ENCODE measurements around the gene TMEM119. TPM values are rescaled to one million over a fixed set of nuclear protein-coding genes. Genes with fewer than 3 reads are reported as not detected.

The TMEM119 gene
- total and polyA plus RNA-seq, 9 of the 15 experiments (the other 6 are each of a cell fraction or from before 2014, with no cell fraction given), result 0.18 TPM; not detected in 8

DNA sequence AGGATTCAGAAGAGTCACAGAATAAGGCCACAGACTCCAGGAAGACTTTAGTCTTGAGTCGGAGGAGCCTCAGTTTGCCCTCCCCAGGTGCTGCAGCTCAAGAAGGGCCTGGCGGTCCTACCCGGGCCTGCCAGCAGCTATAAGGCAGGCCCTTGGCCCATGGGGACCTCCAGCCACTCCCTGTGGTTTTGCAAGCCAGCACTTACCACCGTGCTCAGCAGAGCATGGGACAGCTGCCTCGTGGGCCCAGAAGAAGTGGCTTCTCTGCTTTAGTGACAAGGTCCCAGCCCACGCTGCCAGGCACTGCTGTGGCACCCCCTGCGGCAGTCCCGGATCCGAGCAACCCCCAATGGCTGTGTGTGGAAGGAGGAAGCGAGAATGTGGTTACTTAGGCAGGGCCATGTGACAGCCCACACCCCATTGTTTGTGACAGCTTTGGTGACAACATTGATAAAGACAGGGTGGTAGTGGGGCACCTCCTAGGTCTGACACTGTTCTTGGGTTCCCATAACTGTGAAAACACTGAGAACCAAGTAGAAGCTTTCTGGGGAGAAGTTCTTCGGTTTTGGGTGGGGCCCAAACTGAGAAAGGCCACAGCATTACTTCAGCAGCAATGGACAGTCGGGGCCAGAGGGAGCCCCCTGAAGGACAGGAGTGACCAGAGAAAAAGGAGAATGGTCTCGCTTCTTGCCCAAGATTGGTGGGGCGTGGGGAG is 35.8 kb upstream of the TMEM119 start, which contains the start of gene SELPLG (continued):
- TF ChIP-seq, protein P1, sequence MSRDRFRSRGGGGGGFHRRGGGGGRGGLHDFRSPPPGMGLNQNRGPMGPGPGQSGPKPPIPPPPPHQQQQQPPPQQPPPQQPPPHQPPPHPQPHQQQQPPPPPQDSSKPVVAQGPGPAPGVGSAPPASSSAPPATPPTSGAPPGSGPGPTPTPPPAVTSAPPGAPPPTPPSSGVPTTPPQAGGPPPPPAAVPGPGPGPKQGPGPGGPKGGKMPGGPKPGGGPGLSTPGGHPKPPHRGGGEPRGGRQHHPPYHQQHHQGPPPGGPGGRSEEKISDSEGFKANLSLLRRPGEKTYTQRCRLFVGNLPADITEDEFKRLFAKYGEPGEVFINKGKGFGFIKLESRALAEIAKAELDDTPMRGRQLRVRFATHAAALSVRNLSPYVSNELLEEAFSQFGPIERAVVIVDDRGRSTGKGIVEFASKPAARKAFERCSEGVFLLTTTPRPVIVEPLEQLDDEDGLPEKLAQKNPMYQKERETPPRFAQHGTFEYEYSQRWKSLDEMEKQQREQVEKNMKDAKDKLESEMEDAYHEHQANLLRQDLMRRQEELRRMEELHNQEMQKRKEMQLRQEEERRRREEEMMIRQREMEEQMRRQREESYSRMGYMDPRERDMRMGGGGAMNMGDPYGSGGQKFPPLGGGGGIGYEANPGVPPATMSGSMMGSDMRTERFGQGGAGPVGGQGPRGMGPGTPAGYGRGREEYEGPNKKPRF (IDR thresholded peaks at IDR 0.05; ENCODE audit: low read depth, low read length), result no peak
- TF ChIP-seq BMI1 (IDR thresholded peaks at IDR 0.05; ENCODE audit: low read length) (no peak), BRD4 (IDR thresholded peaks at IDR 0.05) (no peak), PTTG1 (tag; IDR thresholded peaks at IDR 0.05; ENCODE audit: low read depth) (no peak), FOXJ2 (tag; IDR thresholded peaks at IDR 0.05) (no peak), ZSCAN32 (CRISPR knock-in tag; IDR thresholded peaks at IDR 0.05) (no peak), ZNF551 (CRISPR knock-in tag; IDR thresholded peaks at IDR 0.05) (no peak)
- TF ChIP-seq, protein P2, sequence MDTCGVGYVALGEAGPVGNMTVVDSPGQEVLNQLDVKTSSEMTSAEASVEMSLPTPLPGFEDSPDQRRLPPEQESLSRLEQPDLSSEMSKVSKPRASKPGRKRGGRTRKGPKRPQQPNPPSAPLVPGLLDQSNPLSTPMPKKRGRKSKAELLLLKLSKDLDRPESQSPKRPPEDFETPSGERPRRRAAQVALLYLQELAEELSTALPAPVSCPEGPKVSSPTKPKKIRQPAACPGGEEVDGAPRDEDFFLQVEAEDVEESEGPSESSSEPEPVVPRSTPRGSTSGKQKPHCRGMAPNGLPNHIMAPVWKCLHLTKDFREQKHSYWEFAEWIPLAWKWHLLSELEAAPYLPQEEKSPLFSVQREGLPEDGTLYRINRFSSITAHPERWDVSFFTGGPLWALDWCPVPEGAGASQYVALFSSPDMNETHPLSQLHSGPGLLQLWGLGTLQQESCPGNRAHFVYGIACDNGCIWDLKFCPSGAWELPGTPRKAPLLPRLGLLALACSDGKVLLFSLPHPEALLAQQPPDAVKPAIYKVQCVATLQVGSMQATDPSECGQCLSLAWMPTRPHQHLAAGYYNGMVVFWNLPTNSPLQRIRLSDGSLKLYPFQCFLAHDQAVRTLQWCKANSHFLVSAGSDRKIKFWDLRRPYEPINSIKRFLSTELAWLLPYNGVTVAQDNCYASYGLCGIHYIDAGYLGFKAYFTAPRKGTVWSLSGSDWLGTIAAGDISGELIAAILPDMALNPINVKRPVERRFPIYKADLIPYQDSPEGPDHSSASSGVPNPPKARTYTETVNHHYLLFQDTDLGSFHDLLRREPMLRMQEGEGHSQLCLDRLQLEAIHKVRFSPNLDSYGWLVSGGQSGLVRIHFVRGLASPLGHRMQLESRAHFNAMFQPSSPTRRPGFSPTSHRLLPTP (IDR thresholded peaks at IDR 0.05; ENCODE audit: borderline replicate concordance, extremely low read depth, insufficient read length), result no peak
